Mesothelial cell of epicardium (in vitro differentiated cells): ENCODE results near the gene NUBP2. TPM values are rescaled to one million over a fixed set of nuclear protein-coding genes. Genes with fewer than 3 reads are reported as not detected.

ENCODE experiments used
- DNase-seq, 2 experiments: peaks; one replicate each; pipeline ENCODE4 v3.0.0; 2021; ENCODE audit warnings: low spot score in 2 of 2; ENCODE audit not compliant: unreplicated experiment in 2 of 2
- H3K27ac Mint-ChIP-seq: 2 replicates; pipeline ENCODE4 v1.8.0; 2021; ENCODE audit warnings: mixed read lengths
- H3K27me3 Mint-ChIP-seq: 2 replicates; pipeline ENCODE4 v1.8.0; 2021; ENCODE audit warnings: low read depth, mixed read lengths
- H3K36me3 Mint-ChIP-seq: 2 replicates; pipeline ENCODE4 v1.8.0; 2021; ENCODE audit warnings: mixed read lengths
- H3K4me1 Mint-ChIP-seq: 2 replicates; pipeline ENCODE4 v1.8.0; 2021; ENCODE audit warnings: mixed read lengths
- H3K4me3 Mint-ChIP-seq: 2 replicates; pipeline ENCODE4 v1.8.0; 2021; ENCODE audit warnings: mild to moderate bottlenecking, moderate library complexity, mixed read lengths
- H3K9me3 Mint-ChIP-seq: 2 replicates; pipeline ENCODE4 v1.8.0; 2021; ENCODE audit warnings: mixed read lengths
- total RNA-seq: library from RNA; stranded (reverse); gene quantifications from 3 replicates; pipeline ENCODE4 v1.2.1, GENCODE V29; 2021
- TF ChIP-seq, protein P1 (sequence below): fragments of 200-600 bp; sonication (generic); IDR thresholded peaks from one replicate; pipeline ENCODE4 v1.5.0; 2021; ENCODE audit warnings: antibody characterized with exemption; ENCODE audit not compliant: unreplicated experiment

The NUBP2 gene
- total RNA-seq, 1 donor from 2014 or later, result 63.6 TPM

DNA sequence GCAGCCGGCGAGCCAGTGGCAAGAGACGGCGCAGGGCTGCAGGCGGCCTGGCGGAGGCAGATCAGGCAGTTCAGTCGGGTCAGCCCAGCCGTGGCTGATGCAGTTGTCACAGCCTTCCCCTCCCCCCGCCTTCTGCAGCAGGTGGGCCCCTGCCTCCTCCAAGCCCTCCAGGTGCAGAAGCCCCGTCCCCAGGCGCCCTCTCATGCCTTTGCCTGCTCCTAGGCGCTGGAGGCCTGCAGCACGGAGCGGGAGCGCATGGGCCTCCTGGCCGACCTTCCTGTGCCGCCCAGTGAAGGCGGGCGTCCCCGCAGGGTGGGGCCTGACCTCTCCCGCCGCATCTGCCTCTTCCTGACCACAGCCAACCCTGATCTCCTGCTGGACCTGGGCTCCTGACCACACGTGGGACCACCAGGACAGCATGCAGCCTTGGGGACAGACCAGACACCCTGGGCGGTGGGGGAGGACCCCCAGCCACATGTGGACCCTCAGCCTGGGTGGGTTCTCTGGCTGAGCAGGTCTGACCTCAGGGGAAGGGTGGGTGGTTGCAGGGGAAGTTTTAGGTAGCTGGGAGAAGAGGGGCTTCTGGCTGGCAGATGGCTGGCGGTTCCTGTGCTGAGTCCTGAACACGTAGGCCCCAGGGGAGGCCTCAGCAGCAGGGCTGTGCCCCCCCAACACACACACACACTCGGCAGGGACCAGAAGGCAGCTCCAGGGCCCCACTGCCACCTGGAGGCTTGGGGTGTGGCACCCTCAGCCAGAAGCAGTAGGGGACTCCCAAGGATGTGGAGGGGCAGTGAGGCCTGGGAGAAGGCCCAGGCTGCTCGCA is 6.7 kb upstream of the NUBP2 start:
- H3K4me1 Mint-ChIP-seq, result peaks cover 14% of the 10 kb centered on the region
- no peaks in the 10 kb centered on the region for H3K9me3 Mint-ChIP-seq
- TF ChIP-seq, protein P1, sequence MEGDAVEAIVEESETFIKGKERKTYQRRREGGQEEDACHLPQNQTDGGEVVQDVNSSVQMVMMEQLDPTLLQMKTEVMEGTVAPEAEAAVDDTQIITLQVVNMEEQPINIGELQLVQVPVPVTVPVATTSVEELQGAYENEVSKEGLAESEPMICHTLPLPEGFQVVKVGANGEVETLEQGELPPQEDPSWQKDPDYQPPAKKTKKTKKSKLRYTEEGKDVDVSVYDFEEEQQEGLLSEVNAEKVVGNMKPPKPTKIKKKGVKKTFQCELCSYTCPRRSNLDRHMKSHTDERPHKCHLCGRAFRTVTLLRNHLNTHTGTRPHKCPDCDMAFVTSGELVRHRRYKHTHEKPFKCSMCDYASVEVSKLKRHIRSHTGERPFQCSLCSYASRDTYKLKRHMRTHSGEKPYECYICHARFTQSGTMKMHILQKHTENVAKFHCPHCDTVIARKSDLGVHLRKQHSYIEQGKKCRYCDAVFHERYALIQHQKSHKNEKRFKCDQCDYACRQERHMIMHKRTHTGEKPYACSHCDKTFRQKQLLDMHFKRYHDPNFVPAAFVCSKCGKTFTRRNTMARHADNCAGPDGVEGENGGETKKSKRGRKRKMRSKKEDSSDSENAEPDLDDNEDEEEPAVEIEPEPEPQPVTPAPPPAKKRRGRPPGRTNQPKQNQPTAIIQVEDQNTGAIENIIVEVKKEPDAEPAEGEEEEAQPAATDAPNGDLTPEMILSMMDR, result no peak
- H3K36me3 Mint-ChIP-seq, result no peaks in the 10 kb centered on the region
- H3K4me3 Mint-ChIP-seq, result peak overlapping the region; percentile 13
- H3K27ac Mint-ChIP-seq, result no peak overlapping the region
- H3K27me3 Mint-ChIP-seq, result no peaks in the 10 kb centered on the region
- DNase-seq, result no peak

DNA sequence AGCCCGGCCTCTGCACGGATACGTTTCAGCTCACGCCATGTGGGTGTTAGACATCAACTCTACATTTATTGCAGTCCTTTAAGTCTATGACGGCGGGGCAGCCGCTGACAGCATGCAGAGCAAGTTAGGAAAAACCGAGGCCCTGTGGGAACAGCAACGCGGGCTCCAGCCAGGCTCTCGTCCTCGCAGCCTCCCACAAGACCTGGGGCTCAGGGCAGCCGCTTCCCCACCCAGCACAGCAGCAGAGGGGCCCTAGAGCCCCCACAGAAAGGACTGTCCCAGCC is 6.1 kb upstream of the NUBP2 start:
- Mint-ChIP-seq H3K4me1 (peaks cover 19% of the 10 kb centered on the region), H3K27me3 (no peaks in the 10 kb centered on the region), H3K36me3 (no peaks in the 10 kb centered on the region), H3K4me3 (peak overlapping the region; percentile 13), H3K9me3 (no peaks in the 10 kb centered on the region), H3K27ac (no peak overlapping the region)
- DNase-seq, result no peak
- TF ChIP-seq, protein P1, result no peak

DNA sequence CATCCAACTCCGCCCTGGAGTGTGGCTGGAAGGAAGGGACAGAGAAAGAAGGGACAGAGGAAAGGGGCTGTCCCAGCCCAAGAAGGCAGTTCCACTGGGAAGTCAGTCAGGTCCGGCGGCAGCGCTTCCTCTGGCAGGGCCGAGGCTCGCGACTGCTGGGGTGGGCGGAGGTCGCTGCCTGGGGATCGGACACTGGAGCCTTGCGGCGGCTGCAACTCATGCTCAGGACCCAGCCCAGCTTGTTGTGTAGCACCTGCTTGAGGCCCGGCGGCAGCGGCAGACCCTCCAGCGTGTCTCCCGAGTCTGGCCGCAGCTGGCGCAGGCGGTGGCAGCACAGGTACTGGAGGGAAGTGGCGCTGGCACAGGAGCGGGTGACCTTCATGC is 5.8 kb upstream of the NUBP2 start:
- TF ChIP-seq, protein P1, result no peak
- no peak for DNase-seq
- no peaks in the 10 kb centered on the region for H3K36me3 Mint-ChIP-seq
- H3K27me3 Mint-ChIP-seq, result no peaks in the 10 kb centered on the region
- no peak overlapping the region for H3K27ac Mint-ChIP-seq
- no peaks in the 10 kb centered on the region for H3K9me3 Mint-ChIP-seq
- peaks cover 19% of the 10 kb centered on the region for H3K4me1 Mint-ChIP-seq
- H3K4me3 Mint-ChIP-seq, result no peak overlapping the region

DNA sequence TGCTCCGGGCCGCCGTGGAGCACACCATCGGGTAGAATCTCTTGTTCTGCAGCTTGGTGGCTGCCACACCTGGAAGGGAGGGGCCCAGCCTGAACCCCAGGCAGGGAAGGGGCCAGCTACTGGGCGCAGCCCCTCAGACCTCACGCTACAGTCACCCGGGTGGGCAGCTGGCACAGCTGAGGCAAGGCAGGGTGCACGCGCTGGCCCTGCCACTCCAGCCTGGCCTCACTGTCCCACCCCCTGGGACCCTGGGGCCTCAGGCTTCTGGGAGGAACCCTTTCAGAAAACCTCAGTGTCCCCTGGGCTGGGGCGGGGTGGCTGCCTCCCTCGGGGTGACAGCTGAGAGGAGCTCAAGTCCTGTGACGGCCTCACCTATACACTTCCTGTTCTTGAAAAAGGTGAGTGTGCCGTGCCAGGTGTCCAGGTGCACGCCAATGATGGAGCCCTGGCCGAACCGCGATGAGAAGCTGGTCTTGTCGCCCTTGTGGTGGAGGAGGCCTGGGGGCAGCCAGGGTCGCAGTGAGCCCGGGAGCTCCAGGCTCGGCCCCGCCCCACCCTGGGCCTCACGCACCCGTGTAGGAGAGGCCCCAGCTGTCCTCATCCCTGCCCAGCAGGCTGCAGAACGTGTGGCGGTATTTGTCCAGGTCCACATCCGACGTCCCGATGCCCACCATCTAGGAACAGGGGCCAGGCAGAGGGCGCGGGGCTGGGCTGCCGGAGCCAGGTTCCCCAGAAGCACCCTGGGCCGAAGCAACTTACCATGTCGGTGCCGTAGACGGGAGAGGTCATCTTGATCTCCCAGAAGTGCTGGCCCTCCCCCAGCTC is 5.2 kb upstream of the NUBP2 start:
- H3K9me3 Mint-ChIP-seq, result no peaks in the 10 kb centered on the region
- DNase-seq, result no peak
- peaks cover 15% of the 10 kb centered on the region for H3K4me1 Mint-ChIP-seq
- TF ChIP-seq, protein P1, result no peak
- no peak overlapping the region for H3K4me3 Mint-ChIP-seq
- H3K27me3 Mint-ChIP-seq, result no peaks in the 10 kb centered on the region
- H3K36me3 Mint-ChIP-seq, result no peaks in the 10 kb centered on the region
- H3K27ac Mint-ChIP-seq, result no peak overlapping the region

DNA sequence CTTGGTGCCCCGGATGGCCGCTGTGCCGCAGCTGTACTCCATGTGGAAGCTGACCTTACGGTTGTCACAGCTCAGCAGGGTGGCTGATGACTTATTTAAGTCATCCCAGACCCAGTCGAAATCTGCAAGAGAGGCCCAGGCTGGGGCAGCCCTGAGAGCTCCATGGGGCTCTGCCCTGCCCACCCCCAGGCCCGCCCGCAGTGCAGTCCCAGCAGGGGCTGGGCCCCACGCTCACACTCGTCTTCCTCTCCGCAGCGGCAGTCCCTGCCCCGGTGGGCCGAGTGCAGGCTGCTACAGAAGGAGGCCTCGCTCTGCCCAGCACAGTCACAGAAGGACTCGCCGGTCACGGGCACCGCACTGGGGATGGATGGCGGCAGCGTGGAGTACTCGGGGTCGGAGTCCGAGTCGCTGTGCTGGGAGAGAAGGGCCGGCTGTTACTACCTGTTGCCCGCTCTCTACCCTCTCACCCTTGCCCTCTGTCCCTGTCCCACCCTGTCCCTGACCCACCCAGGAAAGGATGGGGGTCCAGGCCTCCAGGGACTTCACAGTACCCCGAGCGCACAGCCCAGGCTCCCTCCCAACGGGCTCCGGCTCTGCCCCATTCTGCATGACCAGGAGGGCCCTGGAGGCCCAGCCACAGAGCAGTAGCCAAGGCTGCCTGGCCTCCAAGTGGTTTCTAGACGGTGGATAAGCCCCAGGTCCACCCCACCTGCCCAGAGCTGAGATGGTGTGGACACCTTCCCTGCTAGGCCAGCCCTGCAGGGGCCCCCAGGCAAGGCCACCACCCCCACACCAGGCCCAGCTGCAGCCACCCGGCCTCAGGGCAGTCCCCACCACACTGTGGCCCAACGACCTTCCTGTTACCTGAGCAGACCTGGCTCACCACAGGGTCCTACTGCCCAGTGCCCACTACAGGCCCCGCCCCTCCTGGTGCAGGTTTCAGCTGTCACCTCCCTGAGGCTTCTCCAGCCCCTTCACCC is 4.3 kb upstream of the NUBP2 start:
- Mint-ChIP-seq H3K36me3 (no peaks in the 10 kb centered on the region), H3K27ac (no peak overlapping the region), H3K4me3 (no peak overlapping the region), H3K27me3 (no peaks in the 10 kb centered on the region), H3K4me1 (peaks cover 18% of the 10 kb centered on the region), H3K9me3 (no peaks in the 10 kb centered on the region)
- no peak for DNase-seq
- TF ChIP-seq, protein P1, result no peak
